Activated naive CD4-positive, alpha-beta T cell treated with anti-CD3 and anti-CD28 coated beads for 36 hours (primary cell): ENCODE results near the gene TMEM63A. TPM values are rescaled to one million over a fixed set of nuclear protein-coding genes. Genes with fewer than 3 reads are reported as not detected.
A peak's percentile ranks its signal among the peaks of the same experiment; 100 is the strongest.

ENCODE experiments used
- CTCF ChIA-PET: fragments of 350-600 bp; sonication (Branson Sonifier 250); formaldehyde crosslinking; loops from one replicate; lab custom pipeline; 2021; ENCODE audit warnings: antibody characterized with exemption; lab: Charles Lee
- DNase-seq: peaks from one replicate; pipeline ENCODE4 v3.0.0-alpha.2; 2020
- H3K27ac Mint-ChIP-seq: one replicate; pipeline ENCODE4 v1.8.0; 2021; ENCODE audit warnings: mild to moderate bottlenecking, mixed read lengths
- H3K27me3 Mint-ChIP-seq: one replicate; pipeline ENCODE4 v1.8.0; 2021; ENCODE audit warnings: low read depth, mixed read lengths
- H3K36me3 Mint-ChIP-seq: one replicate; pipeline ENCODE4 v1.8.0; 2021; ENCODE audit warnings: low read depth, mixed read lengths
- H3K4me1 Mint-ChIP-seq: one replicate; pipeline ENCODE4 v1.8.0; 2021; ENCODE audit warnings: low read depth, mixed read lengths
- H3K4me3 Mint-ChIP-seq: one replicate; pipeline ENCODE4 v1.8.0; 2021; ENCODE audit warnings: mild to moderate bottlenecking, moderate library complexity, mixed read lengths
- H3K9me3 Mint-ChIP-seq: one replicate; pipeline ENCODE4 v1.8.0; 2021; ENCODE audit warnings: mixed read lengths
- intact Hi-C: fragments of 100-400 bp; cut with micrococcal nuclease; formaldehyde crosslinking; loops from one replicate; pipeline ENCODE4 v1.15.1; 2023
- total RNA-seq, 2 experiments: library from RNA; stranded (reverse); gene quantifications; one replicate each; pipeline ENCODE4 v1.2.3, GENCODE V29; 2021

Gene TMEM63A
- total RNA-seq, 2 experiments from 2014 or later, result 34.3 to 34.7 TPM

DNA sequence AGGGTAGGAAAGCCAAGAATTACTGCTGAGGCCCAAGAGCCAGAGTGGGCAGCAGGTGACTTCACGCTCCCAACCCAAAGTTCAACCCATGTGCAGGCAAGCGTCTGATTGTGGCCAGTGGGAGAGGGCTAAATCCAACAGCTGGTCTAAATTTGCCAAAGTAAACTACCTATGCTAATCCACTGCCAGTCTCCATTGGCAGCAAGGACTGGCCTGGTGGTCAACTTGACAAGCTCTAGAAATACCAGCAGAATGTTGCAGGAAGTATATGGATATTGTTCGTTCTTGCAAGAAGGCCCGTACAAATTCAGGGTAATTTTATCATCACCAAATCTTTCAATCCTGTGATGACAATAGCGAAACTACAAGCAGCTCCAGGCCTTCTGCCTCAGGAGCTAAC, 1.5 kb downstream of the TMEM63A start:
- Mint-ChIP-seq H3K9me3 (no peaks in the 10 kb centered on the region), H3K36me3 (peaks cover 2% of the 10 kb centered on the region), H3K27me3 (no peaks in the 10 kb centered on the region), H3K27ac (peak overlapping the region; percentile 87), H3K4me1 (peaks cover 61% of the 10 kb centered on the region), H3K4me3 (peak overlapping the region; percentile 92)
- DNase-seq, result no peak
- CTCF ChIA-PET, result interaction anchor here (1.2 to 3.6 kb wide), 7 partner anchors 17 to 406 kb away, joined by 3 to 13 read pairs (median 5); partner anchors contain the start of gene SRP9
- intact Hi-C loops, result loop anchor here (1.0 to 5.0 kb wide), 7 partner anchors 14 to 182 kb away; partner anchors contain the start of genes H3-3A, PYCR2 and SDE2

DNA sequence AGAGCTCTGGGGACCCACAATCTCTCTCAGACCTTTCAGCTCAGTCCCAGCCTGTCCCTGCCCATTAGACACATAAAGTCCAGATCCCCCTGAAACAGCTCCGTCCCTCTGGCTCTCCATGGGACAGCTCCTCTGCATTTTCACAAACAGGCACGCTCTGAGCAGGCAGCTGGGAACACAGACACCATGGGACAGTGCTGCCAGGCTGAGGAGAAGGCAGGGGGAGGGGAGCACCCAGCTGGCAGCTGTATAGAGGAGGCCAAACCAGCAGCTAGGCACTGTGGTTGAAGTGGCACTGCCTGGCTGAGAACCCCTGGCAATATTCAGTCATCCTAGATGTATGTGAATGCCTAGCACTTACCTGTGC, 2.0 kb downstream of the TMEM63A start:
- DNase-seq, result no peak
- intact Hi-C loops, result loop anchor here (2.0 to 5.0 kb wide), 3 partner anchors 31 to 183 kb away; partner anchors contain the start of genes H3-3A and SDE2
- no peaks in the 10 kb centered on the region for H3K27me3 Mint-ChIP-seq

DNA sequence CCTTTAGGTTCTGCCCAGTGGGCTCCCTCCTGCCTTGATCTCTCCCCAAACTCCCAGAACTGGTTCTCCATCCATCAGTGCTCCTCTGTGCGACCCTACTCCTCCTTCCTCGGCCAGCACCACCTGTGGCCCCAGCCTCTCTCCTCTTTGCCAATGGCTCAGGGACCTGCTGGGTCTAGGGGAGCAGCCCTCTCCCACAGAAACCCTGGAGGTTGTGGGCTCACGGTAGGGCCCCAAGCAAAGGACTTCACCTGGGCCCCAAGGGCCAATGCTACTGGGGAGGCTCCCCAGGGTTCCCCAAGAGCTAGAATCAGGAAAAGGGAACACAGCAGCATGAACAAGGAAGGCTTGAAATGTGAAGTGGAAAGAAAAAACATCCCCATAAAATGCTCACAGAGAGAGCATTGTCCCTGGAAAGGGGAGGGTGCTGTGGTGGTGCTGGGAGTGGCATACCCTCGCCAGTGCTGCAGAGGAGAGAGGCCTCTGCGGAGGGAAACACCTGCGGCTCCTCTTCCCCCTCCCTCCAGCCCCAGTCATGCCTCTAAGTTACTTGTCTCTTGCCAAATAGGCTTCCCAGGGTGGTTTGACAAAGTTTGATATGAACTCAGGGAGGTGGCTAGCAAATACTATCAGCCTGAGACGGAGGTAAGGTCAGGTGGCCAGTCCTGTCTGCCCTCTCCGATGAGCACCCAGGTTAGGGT, 2.5 kb downstream of the TMEM63A start:
- Mint-ChIP-seq H3K36me3 (peaks cover 2% of the 10 kb centered on the region), H3K27ac (peak overlapping the region; percentile 59), H3K9me3 (no peaks in the 10 kb centered on the region), H3K27me3 (no peaks in the 10 kb centered on the region), H3K4me3 (peak overlapping the region; percentile 37), H3K4me1 (peaks cover 68% of the 10 kb centered on the region)
- intact Hi-C loops, result loop anchor here (2.0 to 5.0 kb wide), 3 partner anchors 31 to 183 kb away; partner anchors contain the start of genes H3-3A and SDE2
- CTCF ChIA-PET, result interaction anchor here (1.3 to 3.6 kb wide), 4 partner anchors 18 to 67 kb away, joined by 3 to 13 read pairs (median 4); no protein-coding TSS in a partner anchor
- DNase-seq, result peak; percentile 59

More for the DNA sequence above, 2.0 kb downstream of the TMEM63A start:
- H3K4me1 Mint-ChIP-seq, result peaks cover 66% of the 10 kb centered on the region
- H3K27ac Mint-ChIP-seq, result peak overlapping the region; percentile 59
- CTCF ChIA-PET, result interaction anchor here (1.3 to 3.6 kb wide), 5 partner anchors 17 to 405 kb away, joined by 3 to 13 read pairs (median 5); no protein-coding TSS in a partner anchor
- H3K36me3 Mint-ChIP-seq, result peaks cover 2% of the 10 kb centered on the region
- H3K4me3 Mint-ChIP-seq, result peak overlapping the region; percentile 37
- no peaks in the 10 kb centered on the region for H3K9me3 Mint-ChIP-seq

DNA sequence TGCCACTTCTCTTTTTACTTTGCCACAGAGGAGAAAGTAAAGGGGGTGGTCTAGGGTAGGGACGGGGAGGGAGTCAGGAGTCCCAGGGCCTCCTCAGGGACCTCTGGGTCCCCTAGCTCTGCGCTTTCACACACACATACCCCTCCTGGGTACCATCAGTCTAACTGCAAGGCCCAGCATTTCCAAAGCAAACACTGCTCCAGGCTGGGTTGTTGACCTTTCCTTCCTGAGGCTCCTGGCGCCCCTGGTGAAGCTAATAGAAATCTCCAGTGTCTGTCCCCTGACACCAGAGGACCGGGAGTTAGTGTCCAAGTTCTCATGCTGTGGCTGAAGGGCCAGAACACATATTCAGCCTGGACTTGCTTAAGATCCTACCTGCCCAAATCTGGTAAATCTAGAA, 3.9 kb downstream of the TMEM63A start:
- H3K36me3 Mint-ChIP-seq, result peaks cover 2% of the 10 kb centered on the region
- peak overlapping the region; percentile 51 for H3K27ac Mint-ChIP-seq

DNA sequence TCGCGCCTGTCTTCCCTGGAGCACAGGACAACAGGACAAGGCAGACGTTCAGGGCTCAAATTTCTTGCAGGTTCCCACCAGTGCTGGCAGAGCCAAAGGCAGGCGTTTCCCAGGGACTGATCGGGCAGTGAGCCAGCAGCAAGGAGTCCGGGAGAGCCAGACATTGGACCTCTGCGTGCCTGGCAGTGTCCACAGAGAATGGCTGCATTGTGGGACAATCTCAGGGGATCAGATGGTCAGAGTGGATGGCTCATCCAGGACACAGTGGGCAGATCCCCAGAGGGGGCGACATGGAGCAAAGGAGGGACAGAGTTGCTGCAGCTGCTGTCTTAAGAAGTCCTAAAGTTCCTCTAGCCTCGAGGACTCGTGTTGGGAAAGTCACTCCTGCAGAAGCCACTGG, 4.6 kb downstream of the TMEM63A start:
- H3K27ac Mint-ChIP-seq, result no peak overlapping the region
- no peak overlapping the region for H3K4me3 Mint-ChIP-seq

More for the DNA sequence above, 3.9 kb downstream of the TMEM63A start:
- Mint-ChIP-seq H3K4me3 (no peak overlapping the region), H3K27me3 (no peaks in the 10 kb centered on the region), H3K4me1 (peaks cover 65% of the 10 kb centered on the region), H3K9me3 (no peaks in the 10 kb centered on the region)
- intact Hi-C loops, result no loop called here
- no peak for DNase-seq
- CTCF ChIA-PET, result interaction anchor here (0.9 to 1.6 kb wide), 5 partner anchors 11 to 411 kb away, joined by 3 to 7 read pairs (median 3); no protein-coding TSS in a partner anchor

DNA sequence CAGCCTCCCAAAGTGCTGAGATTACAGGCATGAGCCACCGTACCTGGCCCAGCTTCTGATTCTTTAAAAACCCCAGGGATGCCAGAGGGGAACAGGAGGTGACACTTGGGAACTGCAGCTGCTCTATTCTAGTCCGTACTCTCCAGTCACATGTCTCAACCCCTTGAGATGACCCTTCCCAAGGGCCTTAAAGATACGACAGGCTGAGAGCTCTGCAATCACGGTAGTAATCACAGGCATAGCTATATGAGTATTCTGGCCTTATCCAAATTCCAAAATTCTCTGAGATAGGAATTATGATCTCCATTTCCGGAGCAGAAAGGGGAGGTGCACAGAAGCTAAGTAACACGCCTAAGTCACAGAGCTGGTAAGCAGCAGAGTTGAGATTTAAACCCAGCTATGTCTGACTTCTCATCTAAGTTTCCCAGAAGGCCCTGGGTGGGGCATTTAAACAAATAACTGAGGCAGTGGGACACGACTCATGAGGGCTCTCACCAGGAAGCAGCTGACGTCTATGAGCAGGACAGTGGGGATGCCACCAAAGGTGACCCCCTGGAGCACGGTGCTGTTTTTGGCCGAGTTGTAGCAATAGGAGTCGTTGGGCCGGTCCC, 5.2 kb downstream of the TMEM63A start:
- Mint-ChIP-seq H3K4me1 (peaks cover 62% of the 10 kb centered on the region), H3K9me3 (no peaks in the 10 kb centered on the region), H3K36me3 (peaks cover 1% of the 10 kb centered on the region), H3K27me3 (no peaks in the 10 kb centered on the region), H3K27ac (no peak overlapping the region), H3K4me3 (no peak overlapping the region)
- CTCF ChIA-PET, result interaction anchor here (0.6 to 1.6 kb wide), 6 partner anchors 10 to 143 kb away, joined by 3 to 4 read pairs (median 4); partner anchors contain the start of gene LEFTY1
- DNase-seq, result no peak
- intact Hi-C loops, result no loop called here

More for the DNA sequence above, 4.6 kb downstream of the TMEM63A start:
- DNase-seq, result peak; percentile 51
- no peaks in the 10 kb centered on the region for H3K27me3 Mint-ChIP-seq
- H3K9me3 Mint-ChIP-seq, result no peaks in the 10 kb centered on the region
- peaks cover 1% of the 10 kb centered on the region for H3K36me3 Mint-ChIP-seq
- CTCF ChIA-PET, result interaction anchor here (1.0 to 1.6 kb wide), 7 partner anchors 12 to 61 kb away, joined by 3 to 7 read pairs (median 4); partner anchors contain the start of gene LEFTY1
- intact Hi-C loops, result no loop called here
- peaks cover 62% of the 10 kb centered on the region for H3K4me1 Mint-ChIP-seq

DNA sequence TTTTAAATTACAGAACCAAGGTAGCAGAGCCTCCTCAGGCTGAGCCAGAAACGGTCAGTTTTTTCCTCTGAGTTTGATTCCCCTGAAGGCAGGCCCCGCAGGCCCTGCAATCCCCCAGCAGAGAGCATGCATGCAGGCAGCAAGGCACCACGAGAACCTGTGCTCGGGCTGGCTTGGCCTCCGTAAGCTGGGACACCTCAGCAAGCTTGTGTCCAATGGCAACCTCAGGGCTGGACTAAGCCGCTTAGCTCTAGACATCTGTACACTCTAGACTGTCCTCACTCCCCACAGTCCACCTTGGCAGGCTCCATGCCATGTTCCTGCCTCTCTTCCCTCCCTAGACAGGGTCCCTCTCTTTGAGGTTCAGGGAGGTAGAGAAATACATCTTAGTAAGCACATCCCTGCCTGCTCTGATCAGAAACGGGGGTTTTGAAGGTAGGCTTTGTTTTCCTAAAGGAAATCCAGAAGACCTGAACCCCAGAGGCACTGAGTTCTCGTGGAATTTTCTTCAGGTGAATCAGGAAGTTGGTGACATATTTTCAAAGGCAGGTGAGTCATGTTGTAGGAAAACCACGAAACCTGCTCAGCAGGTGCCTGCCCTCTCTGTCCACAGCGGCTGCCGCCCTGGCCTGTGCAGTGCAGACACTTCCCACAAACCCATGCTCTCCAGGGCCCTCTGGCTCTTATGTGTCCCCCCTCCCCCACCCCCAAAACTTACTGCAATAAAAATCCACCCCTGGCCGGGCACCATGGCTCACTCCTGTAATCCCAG, 7.0 kb downstream of the TMEM63A start:
- intact Hi-C loops, result no loop called here
- Mint-ChIP-seq H3K27me3 (no peaks in the 10 kb centered on the region), H3K4me1 (peaks cover 56% of the 10 kb centered on the region), H3K36me3 (peaks cover 6% of the 10 kb centered on the region), H3K4me3 (no peak overlapping the region), H3K9me3 (no peaks in the 10 kb centered on the region), H3K27ac (peak overlapping the region; percentile 16)
- CTCF ChIA-PET, result interaction anchor here (1.3 kb wide), 1 partner anchor 9 kb away, joined by 3 read pairs; no protein-coding TSS in a partner anchor
- DNase-seq, result no peak

DNA sequence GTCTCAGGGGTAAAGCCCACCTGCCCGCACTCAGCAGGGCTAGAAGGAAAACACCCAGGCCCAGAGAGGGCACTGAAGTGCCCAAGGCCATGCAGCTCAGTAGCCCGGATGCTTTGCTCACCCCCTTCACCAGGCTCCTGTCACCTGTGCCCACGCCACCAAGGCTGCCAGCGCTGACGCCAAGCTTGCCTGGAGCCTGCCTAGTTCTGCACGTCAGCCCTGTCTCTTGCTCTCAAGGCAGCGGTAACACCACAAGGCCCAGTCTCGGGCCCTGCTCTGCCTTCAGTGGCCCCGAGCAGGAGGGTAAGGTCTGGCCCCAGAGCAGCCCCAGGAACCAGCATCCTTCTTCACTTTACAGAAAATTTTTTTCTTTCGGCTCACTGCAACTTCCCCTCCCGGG, 7.7 kb downstream of the TMEM63A start:
- peaks cover 48% of the 10 kb centered on the region for H3K4me1 Mint-ChIP-seq
- H3K27me3 Mint-ChIP-seq, result no peaks in the 10 kb centered on the region
- intact Hi-C loops, result no loop called here
- peaks cover 6% of the 10 kb centered on the region for H3K36me3 Mint-ChIP-seq
- H3K9me3 Mint-ChIP-seq, result no peaks in the 10 kb centered on the region
- no peak overlapping the region for H3K4me3 Mint-ChIP-seq
- no peak overlapping the region for H3K27ac Mint-ChIP-seq
- CTCF ChIA-PET, result interaction anchor here (0.9 kb wide), 1 partner anchor 28 kb away, joined by 3 read pairs; no protein-coding TSS in a partner anchor
- no peak for DNase-seq

DNA sequence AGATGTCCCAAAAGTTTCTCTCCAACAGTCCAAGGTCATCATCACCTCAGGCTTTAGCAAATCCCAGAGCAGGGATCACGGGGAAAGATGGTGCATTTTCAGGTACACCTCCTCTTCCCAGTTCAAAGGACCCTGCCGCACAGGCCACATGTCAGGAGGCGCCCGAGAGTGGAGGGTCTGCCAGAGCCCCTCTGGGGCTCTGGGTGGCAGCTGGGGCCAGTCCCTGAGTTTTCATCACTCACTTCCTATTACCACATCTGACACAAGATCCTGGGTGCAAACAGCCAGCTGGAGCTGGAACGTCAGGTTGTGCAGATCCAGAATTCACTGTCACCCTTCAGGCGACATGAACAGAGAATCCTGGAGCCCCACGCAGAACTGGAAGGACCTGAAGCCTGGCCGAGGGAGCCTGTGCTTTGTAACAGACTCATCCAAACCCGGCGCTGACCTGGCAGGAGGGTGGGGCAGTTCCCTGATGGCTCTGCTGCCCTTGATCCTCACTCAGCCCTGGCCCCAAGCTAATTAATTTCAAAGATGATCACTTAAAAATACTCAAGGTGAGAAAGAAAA, 8.8 kb downstream of the TMEM63A start:
- H3K27me3 Mint-ChIP-seq, result no peaks in the 10 kb centered on the region
- CTCF ChIA-PET, result interaction anchor here (0.7 to 0.9 kb wide), 2 partner anchors 27 to 96 kb away, joined by 3 read pairs; partner anchors contain the start of gene SRP9
- no peaks in the 10 kb centered on the region for H3K9me3 Mint-ChIP-seq
- intact Hi-C loops, result no loop called here
- peaks cover 40% of the 10 kb centered on the region for H3K4me1 Mint-ChIP-seq
- no peak for DNase-seq
- H3K36me3 Mint-ChIP-seq, result peaks cover 6% of the 10 kb centered on the region
- H3K4me3 Mint-ChIP-seq, result no peak overlapping the region
- H3K27ac Mint-ChIP-seq, result no peak overlapping the region

DNA sequence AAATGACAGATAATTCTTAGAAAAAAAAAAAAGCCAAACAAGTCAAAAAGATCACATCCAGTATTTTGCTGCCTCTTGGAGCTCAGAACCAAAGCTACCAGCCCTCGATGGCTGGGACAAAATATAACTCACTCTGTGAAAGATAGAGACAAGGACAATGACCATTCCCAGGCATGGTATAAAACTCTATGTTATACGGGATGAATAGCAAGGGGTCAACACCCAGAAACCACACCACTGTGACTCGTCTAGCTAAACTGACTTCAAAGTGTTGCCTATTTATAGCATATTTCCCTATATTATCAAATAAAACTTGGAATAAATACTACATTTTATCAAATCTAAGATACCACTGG, 10.1 kb downstream of the TMEM63A start:
- no peak for DNase-seq
- intact Hi-C loops, result no loop called here
- H3K27me3 Mint-ChIP-seq, result no peaks in the 10 kb centered on the region
- H3K4me3 Mint-ChIP-seq, result no peak overlapping the region
- peaks cover 37% of the 10 kb centered on the region for H3K4me1 Mint-ChIP-seq
- H3K27ac Mint-ChIP-seq, result no peak overlapping the region
- no peaks in the 10 kb centered on the region for H3K9me3 Mint-ChIP-seq
- CTCF ChIA-PET, result no interaction called here
- peaks cover 6% of the 10 kb centered on the region for H3K36me3 Mint-ChIP-seq

DNA sequence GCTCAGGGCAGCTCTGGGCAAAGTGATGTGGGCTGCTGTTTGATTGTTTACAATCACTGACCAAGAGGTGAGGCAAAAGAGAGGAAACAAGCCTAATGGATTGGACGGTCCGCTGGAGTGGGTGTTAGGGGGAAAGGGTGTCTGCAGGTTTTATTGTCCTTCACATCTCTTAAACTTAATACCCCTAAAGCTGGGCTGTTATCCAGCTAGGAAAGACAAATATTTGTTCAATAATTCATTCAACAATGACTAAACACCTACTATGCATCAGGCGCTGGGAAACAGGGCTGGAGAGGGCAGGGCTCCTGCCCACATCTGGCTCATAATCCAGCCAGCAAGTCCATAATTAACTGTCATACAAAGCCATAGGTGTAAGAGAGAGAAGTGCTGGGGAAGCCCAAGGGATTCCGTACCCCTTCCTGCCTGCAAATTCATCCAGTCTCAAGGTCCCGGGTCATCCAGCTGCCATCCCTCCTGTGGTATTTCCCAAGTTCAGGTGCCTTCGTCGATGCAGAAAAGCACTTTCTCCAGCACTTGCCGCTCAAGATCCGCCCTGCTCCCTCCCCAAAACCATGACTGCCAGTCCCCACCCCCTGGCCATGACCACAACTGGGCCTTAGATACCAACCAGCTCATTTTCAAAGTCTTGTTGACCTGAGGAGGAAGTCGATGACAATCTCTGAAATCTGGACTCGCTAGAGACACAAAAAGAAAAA, 10.7 kb downstream of the TMEM63A start:
- H3K27ac Mint-ChIP-seq, result no peak overlapping the region
- H3K9me3 Mint-ChIP-seq, result no peaks in the 10 kb centered on the region
- peaks cover 39% of the 10 kb centered on the region for H3K4me1 Mint-ChIP-seq
- H3K27me3 Mint-ChIP-seq, result no peaks in the 10 kb centered on the region
- H3K36me3 Mint-ChIP-seq, result peaks cover 7% of the 10 kb centered on the region
- intact Hi-C loops, result no loop called here
- CTCF ChIA-PET, result interaction anchor here (1.2 to 1.5 kb wide), 2 partner anchors 14 to 94 kb away, joined by 3 read pairs; partner anchors contain the start of gene SRP9
- no peak overlapping the region for H3K4me3 Mint-ChIP-seq
- DNase-seq, result no peak
